DOHH2 (cell line): ENCODE data around the gene FRRS1L.

Source experiments
- EZH2phosphoT487 ChIP-seq: fragments of 200-600 bp; sonication (generic); IDR thresholded peaks from 2 replicates; pipeline ENCODE4 v1.6.1; 2017; ENCODE audit warnings: borderline replicate concordance, mild to moderate bottlenecking, antibody characterized with exemption, low read length, moderate library complexity, mixed read lengths
- TF ChIP-seq, protein P1 (sequence below): fragments of 200-600 bp; sonication (generic); IDR thresholded peaks from one replicate; pipeline ENCODE4 v1.5.1; 2014; ENCODE audit warnings: antibody characterized with exemption, mild to moderate bottlenecking, low read depth, low read length; ENCODE audit not compliant: poor library complexity, severe bottlenecking

DNA sequence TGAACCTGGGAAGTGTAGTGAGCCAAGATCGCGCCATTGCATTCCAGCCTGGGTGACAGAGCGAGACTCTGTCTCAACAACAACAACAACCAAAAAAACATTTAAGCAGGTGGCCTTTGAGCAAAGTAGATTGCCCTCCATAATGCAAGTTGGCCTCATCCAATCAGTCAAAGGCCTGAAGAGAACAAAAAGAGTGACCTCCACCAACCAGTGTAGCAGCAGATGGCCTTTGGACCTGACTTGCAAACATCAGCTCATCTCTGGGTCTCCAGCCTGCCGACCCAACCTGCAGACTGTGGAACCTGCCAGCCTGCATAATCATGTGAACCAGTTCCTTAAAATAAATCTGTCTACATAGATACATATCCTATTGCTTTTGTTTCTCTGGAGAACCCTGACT lies 7.5 kb downstream of the FRRS1L start:
- TF ChIP-seq, protein P1, sequence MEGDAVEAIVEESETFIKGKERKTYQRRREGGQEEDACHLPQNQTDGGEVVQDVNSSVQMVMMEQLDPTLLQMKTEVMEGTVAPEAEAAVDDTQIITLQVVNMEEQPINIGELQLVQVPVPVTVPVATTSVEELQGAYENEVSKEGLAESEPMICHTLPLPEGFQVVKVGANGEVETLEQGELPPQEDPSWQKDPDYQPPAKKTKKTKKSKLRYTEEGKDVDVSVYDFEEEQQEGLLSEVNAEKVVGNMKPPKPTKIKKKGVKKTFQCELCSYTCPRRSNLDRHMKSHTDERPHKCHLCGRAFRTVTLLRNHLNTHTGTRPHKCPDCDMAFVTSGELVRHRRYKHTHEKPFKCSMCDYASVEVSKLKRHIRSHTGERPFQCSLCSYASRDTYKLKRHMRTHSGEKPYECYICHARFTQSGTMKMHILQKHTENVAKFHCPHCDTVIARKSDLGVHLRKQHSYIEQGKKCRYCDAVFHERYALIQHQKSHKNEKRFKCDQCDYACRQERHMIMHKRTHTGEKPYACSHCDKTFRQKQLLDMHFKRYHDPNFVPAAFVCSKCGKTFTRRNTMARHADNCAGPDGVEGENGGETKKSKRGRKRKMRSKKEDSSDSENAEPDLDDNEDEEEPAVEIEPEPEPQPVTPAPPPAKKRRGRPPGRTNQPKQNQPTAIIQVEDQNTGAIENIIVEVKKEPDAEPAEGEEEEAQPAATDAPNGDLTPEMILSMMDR = no peak
- TF ChIP-seq EZH2phosphoT487 = no peak
